Measurements from ENCODE around the gene PSMB9. TPM values are rescaled to one million over a fixed set of nuclear protein-coding genes. Genes with fewer than 3 reads are reported as not detected.
A peak's percentile ranks its signal among the peaks of the same experiment; 100 is the strongest.

The PSMB9 gene
- total RNA-seq, 3 donors from 2014 or later (not counting 1 experiment from before 2014, with no cell fraction given): 112 to 190 (median 182) TPM

DNA sequence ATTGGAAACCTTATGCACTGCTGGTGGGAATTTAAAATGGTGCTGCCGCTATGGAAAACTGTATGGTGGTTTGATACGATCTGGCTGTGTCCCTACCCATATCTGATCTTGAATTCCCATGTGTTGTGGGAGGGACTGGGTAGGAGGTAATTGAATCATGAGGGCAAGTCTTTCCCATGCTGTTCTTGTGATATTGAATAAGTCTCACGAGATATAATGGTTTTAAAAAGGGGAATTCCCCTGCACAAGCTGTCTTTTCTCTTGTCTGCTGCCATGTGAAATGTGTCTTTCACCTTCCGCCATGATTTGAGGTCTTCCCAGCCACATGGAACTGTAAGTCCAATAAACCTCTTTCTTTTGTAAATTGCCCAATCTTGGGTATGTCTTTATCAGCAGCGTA is 20.3 kb upstream of the PSMB9 start:
- Histone ChIP-seq H3K36me3 (ENCODE audit: control insufficient read depth, insufficient read depth, low read length) (peaks cover 86% of the 10 kb centered on the region), H3K27me3 (ENCODE audit: control insufficient read depth, insufficient read depth, low read length) (no peaks in the 10 kb centered on the region), H3K27ac (ENCODE audit: low read length) (no peak overlapping the region), H3K4me3 (ENCODE audit: low read length) (no peak overlapping the region), H3K4me1 (ENCODE audit: control insufficient read depth, insufficient read depth, low read length) (peaks cover 12% of the 10 kb centered on the region), H3K9me3 (ENCODE audit: control insufficient read depth, insufficient read depth, low read length) (no peaks in the 10 kb centered on the region)
- TF ChIP-seq, protein P1, sequence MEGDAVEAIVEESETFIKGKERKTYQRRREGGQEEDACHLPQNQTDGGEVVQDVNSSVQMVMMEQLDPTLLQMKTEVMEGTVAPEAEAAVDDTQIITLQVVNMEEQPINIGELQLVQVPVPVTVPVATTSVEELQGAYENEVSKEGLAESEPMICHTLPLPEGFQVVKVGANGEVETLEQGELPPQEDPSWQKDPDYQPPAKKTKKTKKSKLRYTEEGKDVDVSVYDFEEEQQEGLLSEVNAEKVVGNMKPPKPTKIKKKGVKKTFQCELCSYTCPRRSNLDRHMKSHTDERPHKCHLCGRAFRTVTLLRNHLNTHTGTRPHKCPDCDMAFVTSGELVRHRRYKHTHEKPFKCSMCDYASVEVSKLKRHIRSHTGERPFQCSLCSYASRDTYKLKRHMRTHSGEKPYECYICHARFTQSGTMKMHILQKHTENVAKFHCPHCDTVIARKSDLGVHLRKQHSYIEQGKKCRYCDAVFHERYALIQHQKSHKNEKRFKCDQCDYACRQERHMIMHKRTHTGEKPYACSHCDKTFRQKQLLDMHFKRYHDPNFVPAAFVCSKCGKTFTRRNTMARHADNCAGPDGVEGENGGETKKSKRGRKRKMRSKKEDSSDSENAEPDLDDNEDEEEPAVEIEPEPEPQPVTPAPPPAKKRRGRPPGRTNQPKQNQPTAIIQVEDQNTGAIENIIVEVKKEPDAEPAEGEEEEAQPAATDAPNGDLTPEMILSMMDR (IDR thresholded peaks at IDR 0.05): no peak
- no peak overlapping the region for H3K4me3 Mint-ChIP-seq
- DNase-seq (no peak), ATAC-seq (no peak)
- peak overlapping the region; percentile 31 to 47 for H3K27ac Mint-ChIP-seq
- H3K36me3 Mint-ChIP-seq: peaks cover 37% of the 10 kb centered on the region
- 80% methylated on average over 5 of the region's 5 CpGs for WGBS (ENCODE audit: insufficient coverage)
- no peaks in the 10 kb centered on the region for H3K27me3 Mint-ChIP-seq (ENCODE audit: low read depth in 2 of 2)
- H3K9me3 Mint-ChIP-seq: no peaks in the 10 kb centered on the region
- intact Hi-C loops (cut with micrococcal nuclease): no loop called here
- H3K4me1 Mint-ChIP-seq: peaks cover 40 to 56% of the 10 kb centered on the region in 2 donors

DNA sequence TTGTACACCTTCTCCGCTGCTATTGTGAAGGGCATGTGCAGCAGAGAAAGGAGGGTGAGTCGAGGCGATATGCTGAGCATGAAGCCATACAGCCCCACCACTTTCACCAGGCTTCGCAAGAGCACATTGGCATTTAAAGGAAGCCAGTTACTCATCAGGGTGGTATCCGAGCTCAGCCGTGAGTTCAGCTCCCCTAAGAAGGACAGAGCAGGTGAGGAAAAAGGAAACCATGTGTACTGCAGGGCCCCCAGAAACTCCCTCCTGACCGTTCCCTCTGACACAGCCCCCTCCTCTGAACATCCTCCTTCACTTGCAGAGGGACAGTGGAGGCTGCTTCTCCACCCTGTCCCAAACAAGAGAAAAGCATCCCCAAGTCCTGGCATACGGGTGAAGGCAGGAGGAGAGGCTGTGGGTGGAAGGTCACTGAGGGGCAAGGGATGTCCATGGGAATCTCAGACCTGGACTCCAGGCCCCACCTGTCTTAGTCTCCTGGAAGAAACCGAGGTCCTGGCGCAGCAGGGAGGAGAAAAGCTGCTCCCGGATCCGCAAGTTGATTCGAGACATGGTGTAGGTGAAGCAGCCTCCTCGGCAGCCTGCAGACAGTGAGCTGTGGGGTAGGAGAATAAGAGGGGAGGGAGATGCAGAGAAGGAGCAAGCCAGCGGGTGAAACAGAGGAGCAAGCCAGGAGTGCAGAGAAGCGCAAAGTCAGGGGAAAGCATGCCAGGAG is 18.7 kb upstream of the PSMB9 start:
- WGBS (ENCODE audit: insufficient coverage): 94% methylated on average over 16 of the region's 16 CpGs
- DNase-seq: no peak
- no peaks in the 10 kb centered on the region for H3K9me3 ChIP-seq (ENCODE audit: control insufficient read depth, insufficient read depth, low read length)
- intact Hi-C loops (cut with micrococcal nuclease): no loop called here
- peaks cover 21% of the 10 kb centered on the region for H3K4me1 ChIP-seq (ENCODE audit: control insufficient read depth, insufficient read depth, low read length)
- ATAC-seq: no peak
- Mint-ChIP-seq H3K9me3 (no peaks in the 10 kb centered on the region), H3K27ac (peak overlapping the region in 1 of 2 donors; percentile 31), H3K36me3 (peaks cover 37% of the 10 kb centered on the region), H3K27me3 (ENCODE audit: low read depth in 2 of 2) (no peaks in the 10 kb centered on the region), H3K4me3 (no peak overlapping the region), H3K4me1 (peaks cover 46 to 61% of the 10 kb centered on the region in 2 donors)
- H3K4me3 ChIP-seq (ENCODE audit: low read length): no peak overlapping the region
- H3K36me3 ChIP-seq (ENCODE audit: control insufficient read depth, insufficient read depth, low read length): peaks cover 73% of the 10 kb centered on the region
- H3K27me3 ChIP-seq (ENCODE audit: control insufficient read depth, insufficient read depth, low read length): no peaks in the 10 kb centered on the region
- H3K27ac ChIP-seq (ENCODE audit: low read length): no peak overlapping the region
- TF ChIP-seq, protein P1 (IDR thresholded peaks at IDR 0.05): no peak

DNA sequence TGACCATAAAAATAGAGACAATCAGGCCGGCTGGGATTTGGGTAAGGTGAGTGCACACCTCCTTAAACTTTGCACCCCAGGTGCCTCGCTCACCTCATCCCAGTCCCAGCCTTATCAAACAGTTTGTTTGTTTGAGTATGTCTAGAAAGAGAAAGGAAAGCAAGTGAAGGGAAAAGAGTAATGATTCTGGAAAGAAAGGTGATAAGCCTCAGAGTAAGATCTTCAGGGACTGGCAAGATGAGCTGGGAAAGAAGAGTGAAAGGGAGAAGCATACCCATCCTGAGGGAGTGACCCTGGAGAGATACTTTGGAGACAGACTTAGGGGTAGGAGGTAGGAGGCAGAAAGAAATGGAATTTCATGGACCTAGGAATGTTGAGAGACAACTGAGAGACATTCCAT is 17.1 kb upstream of the PSMB9 start:
- H3K9me3 ChIP-seq (ENCODE audit: control insufficient read depth, insufficient read depth, low read length): no peaks in the 10 kb centered on the region
- no peak overlapping the region for H3K4me3 ChIP-seq (ENCODE audit: low read length)
- H3K9me3 Mint-ChIP-seq: no peaks in the 10 kb centered on the region
- intact Hi-C loops (cut with micrococcal nuclease): no loop called here
- WGBS (ENCODE audit: insufficient coverage): no CpG with 5 or more reads among the region's 2 CpGs
- peaks cover 60 to 77% of the 10 kb centered on the region in 2 donors for H3K4me1 Mint-ChIP-seq
- DNase-seq (no peak), ATAC-seq (no peak)
- peaks cover 35% of the 10 kb centered on the region for H3K4me1 ChIP-seq (ENCODE audit: control insufficient read depth, insufficient read depth, low read length)
- H3K36me3 ChIP-seq (ENCODE audit: control insufficient read depth, insufficient read depth, low read length): peaks cover 73% of the 10 kb centered on the region
- H3K4me3 Mint-ChIP-seq: peak overlapping the region; percentile 95
- H3K27me3 ChIP-seq (ENCODE audit: control insufficient read depth, insufficient read depth, low read length): no peaks in the 10 kb centered on the region
- peaks cover 36% of the 10 kb centered on the region for H3K36me3 Mint-ChIP-seq
- H3K27me3 Mint-ChIP-seq (ENCODE audit: low read depth in 2 of 2): no peaks in the 10 kb centered on the region
- TF ChIP-seq, protein P1 (IDR thresholded peaks at IDR 0.05): no peak
- H3K27ac ChIP-seq (ENCODE audit: low read length): no peak overlapping the region
- H3K27ac Mint-ChIP-seq: peak overlapping the region; percentile 96 to 100

All from natural killer cell (primary cell).